Activated CD8-positive, alpha-beta memory T cell treated with anti-CD3 and anti-CD28 coated beads, Interleukin-2, amount 50 U/mL, for 1 hour (primary cell): ENCODE data around the gene SKP2.

Experiments used
- DNase-seq: peaks from one replicate; pipeline ENCODE4 v3.0.0-alpha.2; 2020; ENCODE audit errors: extremely low read depth

The SKP2 gene

DNA sequence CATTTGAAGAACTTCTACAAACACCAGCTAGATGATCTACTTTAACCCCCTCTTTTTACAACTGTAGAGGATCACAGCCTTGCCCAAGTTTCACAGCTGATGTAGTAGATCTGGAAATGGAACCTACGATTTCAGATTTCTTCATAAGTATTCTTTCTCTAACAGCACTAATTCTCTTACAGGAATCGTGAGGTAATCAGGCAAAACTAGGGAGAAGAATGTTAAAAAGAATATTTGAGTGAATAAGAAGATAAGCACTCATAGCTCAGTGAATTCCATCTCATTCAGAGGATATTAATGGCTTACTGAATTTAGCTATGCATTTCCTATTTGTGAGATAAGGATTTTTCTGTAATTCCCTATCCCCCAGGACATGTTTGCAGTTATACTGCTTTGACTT, 47.7 kb downstream of the SKP2 start:
- no peak for DNase-seq

- no peak for DNase-seq
Measured at GRCh38 chr5:36200513-36200912, 48.6 kb downstream of the SKP2 start.

DNA sequence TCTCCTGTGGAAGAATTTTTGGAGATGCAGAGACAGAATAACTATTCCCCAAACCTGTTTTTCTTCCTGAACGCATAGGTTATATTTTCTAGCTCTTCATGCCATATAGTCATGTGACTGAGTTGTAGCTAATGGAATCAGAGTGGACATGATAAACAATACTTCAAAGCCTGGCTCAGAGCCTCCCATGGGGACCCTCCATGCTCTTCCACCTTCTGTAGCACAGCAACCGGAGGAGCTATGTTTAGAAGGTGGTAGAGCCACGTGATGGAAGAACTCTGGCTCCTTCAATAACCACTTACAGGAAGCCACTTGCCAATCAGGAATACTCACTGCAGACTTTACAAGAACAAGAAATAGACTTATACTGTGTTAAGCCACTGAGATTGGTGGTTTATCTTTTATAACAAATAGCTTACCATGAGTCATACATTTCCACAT, 50.6 kb downstream of the SKP2 start:
- no peak for DNase-seq

DNA sequence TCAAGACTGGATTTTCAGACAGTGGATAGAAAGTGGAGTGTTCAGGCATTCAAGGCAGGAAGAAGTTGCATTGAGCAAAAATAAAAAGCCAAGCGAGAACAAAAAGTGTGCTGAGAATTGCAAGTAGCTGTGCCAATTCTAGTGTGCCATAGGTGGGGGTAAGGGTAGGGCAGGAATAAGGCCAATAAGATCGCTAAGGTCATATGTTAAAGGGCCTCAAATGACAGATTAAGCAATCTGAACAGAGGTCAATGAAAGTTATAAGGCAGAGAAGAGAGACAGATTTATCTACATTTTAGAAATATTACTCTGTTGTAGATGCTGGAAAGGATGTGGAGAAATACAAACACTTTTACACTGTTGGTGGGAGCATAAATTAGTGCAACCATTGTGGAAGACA, 53.4 kb downstream of the SKP2 start:
- DNase-seq: no peak

DNA sequence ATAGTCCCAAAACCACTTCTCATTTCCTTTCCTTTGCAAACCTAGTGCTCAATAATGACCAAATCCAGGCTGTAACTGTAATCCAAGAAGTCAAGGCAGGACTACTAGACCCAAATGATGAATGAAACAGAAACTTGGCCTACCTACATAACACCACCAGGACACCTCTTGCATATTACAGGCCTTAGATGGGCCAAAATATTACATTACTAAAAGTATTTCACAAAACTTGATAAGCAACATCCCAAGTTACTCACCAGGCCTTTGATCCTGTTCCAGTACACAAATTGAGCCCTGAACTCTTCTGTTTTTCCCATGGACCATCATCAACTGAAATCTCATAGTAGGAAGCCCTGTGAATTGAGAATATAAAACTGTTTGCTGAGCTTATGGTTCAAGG, 55.0 kb downstream of the SKP2 start:
- no peak for DNase-seq

- DNase-seq: no peak
Measured at GRCh38 chr5:36208786-36209185, 56.9 kb downstream of the SKP2 start.

- no peak for DNase-seq
Measured at GRCh38 chr5:36209664-36210063, 57.8 kb downstream of the SKP2 start.

DNA sequence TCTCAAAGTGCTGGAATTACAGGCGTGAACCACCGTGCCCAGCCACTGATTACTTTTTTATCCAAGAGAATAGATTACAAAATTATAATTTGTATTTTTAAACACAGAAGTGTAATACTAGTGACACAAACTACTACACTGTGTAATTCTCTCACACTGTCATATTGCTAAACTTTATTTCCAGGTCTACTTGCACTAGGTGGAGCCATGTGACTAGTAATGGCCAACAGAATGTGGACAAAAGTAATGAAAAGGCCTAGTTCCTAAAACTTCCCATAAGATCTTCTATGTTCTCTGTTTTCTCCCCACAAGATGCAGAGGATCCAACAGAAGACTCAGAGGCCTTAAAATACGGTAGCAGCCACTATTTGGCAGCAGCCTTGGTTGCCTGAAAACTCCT, 62.5 kb downstream of the SKP2 start:
- no peak for DNase-seq

- DNase-seq: no peak
Measured at GRCh38 chr5:36215910-36216309, 64.0 kb downstream of the SKP2 start.

DNA sequence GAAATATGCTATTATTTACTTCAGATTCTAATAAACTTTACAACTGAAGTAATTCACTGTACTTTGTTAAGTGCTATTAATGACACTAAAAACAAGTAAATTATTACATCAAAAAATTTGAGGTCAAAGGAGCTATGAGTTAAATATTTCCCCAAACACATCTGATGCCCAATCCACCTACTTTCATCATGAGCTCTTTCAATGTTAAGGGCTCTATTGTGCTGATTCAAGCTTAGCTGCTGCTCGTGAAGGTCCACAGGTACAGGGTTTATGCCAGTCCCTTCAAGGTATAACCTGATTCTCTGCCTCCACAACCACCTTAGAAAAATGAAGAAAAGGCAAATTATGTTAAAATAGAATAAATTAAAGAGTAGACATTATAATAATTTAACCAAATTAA, 65.7 kb downstream of the SKP2 start:
- no peak for DNase-seq

DNA sequence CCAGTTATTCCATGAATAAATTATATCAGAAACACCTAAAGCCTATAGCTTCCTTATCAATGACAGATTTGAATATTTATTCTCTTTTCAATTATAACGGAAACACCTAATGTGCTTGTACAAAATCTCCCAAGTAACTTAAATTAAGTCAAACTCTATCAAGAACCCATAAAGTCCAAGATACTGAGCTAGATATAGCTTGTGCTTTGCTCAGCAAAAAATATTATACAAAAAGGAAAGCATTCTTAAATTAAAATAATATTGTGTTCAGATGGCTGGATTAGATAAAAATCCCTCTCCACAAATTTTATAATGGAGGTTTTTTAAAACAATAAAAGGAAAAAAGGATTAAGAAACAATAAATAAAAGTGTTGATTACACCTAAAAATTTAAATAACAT, 66.1 kb downstream of the SKP2 start:
- DNase-seq: no peak

DNA sequence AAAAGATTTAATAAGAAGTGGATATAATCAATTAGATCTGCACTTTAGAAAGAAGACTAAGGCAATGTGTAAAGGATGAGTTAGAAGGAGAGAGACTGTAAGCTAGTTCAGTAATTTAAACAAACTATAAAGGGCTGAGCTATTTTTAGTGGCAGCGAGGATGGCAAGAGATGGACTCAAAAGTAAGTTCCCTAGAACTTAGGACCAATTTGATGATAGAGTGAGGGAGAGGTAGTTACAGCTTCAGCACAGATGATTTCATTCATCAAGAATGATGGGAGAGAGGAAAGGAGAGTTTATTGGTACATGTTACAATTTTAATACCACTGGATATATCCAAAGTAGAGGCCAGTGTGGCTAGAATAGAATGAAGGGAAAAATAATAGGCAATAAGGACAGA, 70.7 kb downstream of the SKP2 start:
- DNase-seq: no peak

- no peak for DNase-seq
Measured at GRCh38 chr5:36227046-36227445, 75.1 kb downstream of the SKP2 start.

- DNase-seq: no peak
Measured at GRCh38 chr5:36228505-36228904, 76.6 kb downstream of the SKP2 start.

- no peak for DNase-seq
Measured at GRCh38 chr5:36230151-36230790, 78.4 kb downstream of the SKP2 start.

DNA sequence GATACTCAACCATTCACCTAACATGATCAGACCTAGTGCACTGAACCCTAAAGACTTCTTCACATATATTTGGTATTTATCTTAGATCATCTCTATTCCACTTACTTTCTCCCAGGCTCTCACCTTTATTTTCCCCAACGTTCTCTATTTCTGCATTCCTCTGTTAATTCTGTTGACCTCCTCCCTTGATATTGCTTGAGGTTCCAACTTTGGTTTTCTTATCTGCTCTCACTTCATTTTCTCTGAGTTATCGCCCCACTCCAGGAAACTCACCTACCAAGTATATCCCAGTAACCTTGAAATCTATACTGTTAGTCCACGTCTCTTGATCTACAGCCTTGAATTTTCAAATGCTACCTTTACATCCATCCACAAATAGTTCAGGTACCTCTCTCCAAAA, 80.6 kb downstream of the SKP2 start:
- DNase-seq: no peak
